IPS-15b (cell line): ENCODE data around the gene MED20.
A peak's percentile ranks its signal among the peaks of the same experiment; 100 is the strongest.

Experiments used
- H3K27me3 ChIP-seq: one replicate; pipeline ENCODE4 v1.6.1; 2013; ENCODE audit warnings: low read length; ENCODE audit not compliant: control insufficient read depth, insufficient read depth
- H3K36me3 ChIP-seq: one replicate; pipeline ENCODE4 v1.6.1; 2013; ENCODE audit warnings: low read length; ENCODE audit not compliant: control insufficient read depth, insufficient read depth
- H3K4me1 ChIP-seq: one replicate; pipeline ENCODE4 v1.6.1; 2013; ENCODE audit warnings: mild to moderate bottlenecking, low read length; ENCODE audit not compliant: control insufficient read depth, insufficient read depth
- H3K4me3 ChIP-seq: one replicate; pipeline ENCODE4 v1.5.1; 2013; ENCODE audit warnings: low read depth, low read length
- H3K9ac ChIP-seq: one replicate; pipeline ENCODE4 v1.6.1; 2013; ENCODE audit warnings: low read depth, mild to moderate bottlenecking, low read length
- H3K9me3 ChIP-seq: one replicate; pipeline ENCODE4 v1.6.1; 2013; ENCODE audit warnings: mild to moderate bottlenecking, low read length; ENCODE audit not compliant: control insufficient read depth, insufficient read depth

Gene MED20

GRCh38 chr6:41895300-41896233 is 25.4 kb downstream of the MED20 start, which contains the start of gene USP49:
TSS of gene USP49 (minus strand) at chr6:41895375. CDS start at chr6:41806983, 88,392 bp downstream.
- no peaks in the 10 kb centered on the region for H3K9me3 ChIP-seq
- H3K4me3 ChIP-seq: peak within 1 kb of the TSS; percentile 97
- H3K4me1 ChIP-seq: peaks cover 12% of the 10 kb centered on the region
- H3K9ac ChIP-seq: peak within 1 kb of the TSS; percentile 93
- no peaks in the 10 kb centered on the region for H3K27me3 ChIP-seq
- no peaks in the 10 kb centered on the region for H3K36me3 ChIP-seq

DNA sequence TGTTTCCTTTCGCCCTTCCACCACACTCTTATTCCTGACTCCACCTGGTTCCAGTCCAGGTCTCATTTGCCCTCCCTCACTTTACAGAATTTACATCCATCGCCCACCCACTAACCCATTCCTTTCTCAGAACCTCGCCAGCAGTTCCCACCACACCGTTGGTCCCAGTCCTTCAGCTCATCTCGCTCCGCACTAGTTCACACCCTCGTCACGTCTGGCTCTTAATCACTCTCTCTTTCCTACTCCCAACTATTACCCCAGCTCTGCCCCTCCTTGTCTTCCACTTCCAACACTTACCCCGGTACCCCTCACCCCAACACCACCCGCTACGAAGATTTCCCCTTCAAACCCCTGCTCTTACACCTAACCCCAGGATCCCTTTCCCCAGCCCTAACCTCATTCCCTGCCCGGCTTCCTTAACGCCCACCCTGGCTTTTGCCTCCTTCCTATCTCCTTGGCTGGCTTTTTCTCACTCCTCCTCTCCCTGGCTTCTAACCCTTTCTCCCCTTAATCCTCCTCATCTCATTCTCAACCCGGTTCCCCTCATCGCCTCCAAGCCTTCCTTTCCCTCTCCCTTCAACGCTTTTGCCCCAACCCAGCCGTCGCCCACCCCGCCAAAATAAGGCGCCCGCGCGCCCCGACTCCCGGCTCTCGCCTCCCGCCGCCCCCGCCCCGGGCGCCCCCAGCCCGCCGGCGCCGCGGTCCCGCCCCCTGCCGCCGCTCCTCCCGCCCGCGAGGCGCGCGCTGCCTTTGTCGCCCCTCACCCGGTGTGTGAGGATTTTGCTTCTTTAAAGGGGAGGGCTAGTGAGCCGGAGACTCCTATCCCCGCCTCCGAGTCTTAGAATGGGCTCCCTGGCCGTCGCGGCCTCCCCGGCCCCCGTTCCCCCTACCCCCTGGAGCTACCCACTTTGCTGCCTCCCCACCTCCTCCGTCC is 26.3 kb downstream of the MED20 start:
- H3K36me3 ChIP-seq: no peaks in the 10 kb centered on the region
- peaks cover 12% of the 10 kb centered on the region for H3K4me1 ChIP-seq
- no peaks in the 10 kb centered on the region for H3K9me3 ChIP-seq
- peak overlapping the region; percentile 97 for H3K4me3 ChIP-seq
- H3K9ac ChIP-seq: peak overlapping the region; percentile 93
- H3K27me3 ChIP-seq: no peaks in the 10 kb centered on the region

- peak overlapping the region; percentile 97 for H3K4me3 ChIP-seq
- H3K4me1 ChIP-seq: peaks cover 12% of the 10 kb centered on the region
- H3K36me3 ChIP-seq: no peaks in the 10 kb centered on the region
- H3K27me3 ChIP-seq: no peaks in the 10 kb centered on the region
- H3K9ac ChIP-seq: no peak overlapping the region
- no peaks in the 10 kb centered on the region for H3K9me3 ChIP-seq
Measured at GRCh38 chr6:41892921-41893564, 27.9 kb downstream of the MED20 start.

DNA sequence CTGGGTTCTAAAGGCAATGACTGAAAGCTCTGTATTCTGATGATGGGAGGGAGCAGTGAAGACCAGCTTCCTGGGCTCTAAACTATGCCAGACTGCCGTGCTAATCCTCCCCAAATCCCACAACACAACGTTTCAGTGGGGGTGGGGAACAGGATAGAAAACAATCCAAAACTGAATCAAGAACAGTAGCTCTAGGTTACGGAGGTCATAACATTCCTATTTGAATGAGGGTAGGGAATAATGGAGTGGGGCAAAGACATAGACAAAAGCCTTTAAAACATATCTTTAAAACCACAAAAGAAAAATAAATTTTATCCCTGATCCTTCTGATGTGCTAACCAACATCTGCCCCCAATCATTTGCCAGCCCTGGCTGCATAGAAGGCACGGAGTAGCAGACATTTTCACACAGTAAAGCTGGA is 33.6 kb downstream of the MED20 start:
- Histone ChIP-seq H3K9ac (no peak overlapping the region), H3K36me3 (no peaks in the 10 kb centered on the region), H3K9me3 (no peaks in the 10 kb centered on the region), H3K27me3 (no peaks in the 10 kb centered on the region), H3K4me1 (peaks cover 6% of the 10 kb centered on the region), H3K4me3 (no peak overlapping the region)

DNA sequence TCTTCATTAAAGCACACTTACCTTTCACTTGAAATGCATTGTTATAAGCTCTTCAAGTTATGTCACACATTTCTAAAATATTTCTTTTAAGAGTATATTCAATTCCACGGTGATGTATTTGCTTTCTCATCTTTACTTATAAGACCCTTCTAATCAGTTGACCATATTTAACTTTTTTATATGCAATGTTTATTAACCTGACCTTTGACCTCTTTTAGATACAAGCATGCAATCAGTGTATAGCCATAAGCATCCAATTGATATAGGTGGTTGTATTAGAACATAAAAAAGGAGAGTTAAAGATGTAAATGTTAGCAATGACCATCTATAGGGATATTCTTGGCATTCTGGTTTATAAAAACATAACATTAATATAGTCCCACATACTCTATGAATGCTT is 35.0 kb downstream of the MED20 start:
- Histone ChIP-seq H3K4me3 (no peak overlapping the region), H3K36me3 (no peaks in the 10 kb centered on the region), H3K4me1 (peaks cover 6% of the 10 kb centered on the region), H3K27me3 (no peaks in the 10 kb centered on the region), H3K9me3 (no peaks in the 10 kb centered on the region), H3K9ac (no peak overlapping the region)

GRCh38 chr6:41884957-41885356 is 36.0 kb downstream of the MED20 start:
- Histone ChIP-seq H3K4me1 (peaks cover 6% of the 10 kb centered on the region), H3K36me3 (no peaks in the 10 kb centered on the region), H3K9me3 (no peaks in the 10 kb centered on the region), H3K27me3 (no peaks in the 10 kb centered on the region), H3K9ac (no peak overlapping the region), H3K4me3 (no peak overlapping the region)

DNA sequence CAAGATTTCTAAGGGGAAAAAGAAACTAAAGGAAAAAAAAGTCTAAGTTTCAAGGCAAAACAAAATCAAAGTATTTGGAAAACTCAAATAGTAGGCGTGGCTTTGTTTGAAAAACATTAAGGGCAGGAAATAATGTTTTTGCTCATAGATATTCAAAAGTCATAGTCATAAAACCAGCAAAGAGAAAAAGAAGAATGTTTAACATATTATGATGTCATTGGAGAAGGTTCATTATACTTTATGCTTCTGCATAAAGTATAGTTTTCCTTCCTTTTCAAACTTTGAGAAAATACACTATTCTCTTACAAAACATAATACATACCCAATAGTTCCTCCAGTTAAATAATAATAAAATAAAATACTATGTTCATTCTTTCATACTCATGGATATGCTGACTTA is 39.4 kb downstream of the MED20 start:
- H3K27me3 ChIP-seq: no peaks in the 10 kb centered on the region
- no peaks in the 10 kb centered on the region for H3K9me3 ChIP-seq
- H3K36me3 ChIP-seq: no peaks in the 10 kb centered on the region
- H3K9ac ChIP-seq: no peak overlapping the region
- H3K4me1 ChIP-seq: no peaks in the 10 kb centered on the region
- H3K4me3 ChIP-seq: no peak overlapping the region

DNA sequence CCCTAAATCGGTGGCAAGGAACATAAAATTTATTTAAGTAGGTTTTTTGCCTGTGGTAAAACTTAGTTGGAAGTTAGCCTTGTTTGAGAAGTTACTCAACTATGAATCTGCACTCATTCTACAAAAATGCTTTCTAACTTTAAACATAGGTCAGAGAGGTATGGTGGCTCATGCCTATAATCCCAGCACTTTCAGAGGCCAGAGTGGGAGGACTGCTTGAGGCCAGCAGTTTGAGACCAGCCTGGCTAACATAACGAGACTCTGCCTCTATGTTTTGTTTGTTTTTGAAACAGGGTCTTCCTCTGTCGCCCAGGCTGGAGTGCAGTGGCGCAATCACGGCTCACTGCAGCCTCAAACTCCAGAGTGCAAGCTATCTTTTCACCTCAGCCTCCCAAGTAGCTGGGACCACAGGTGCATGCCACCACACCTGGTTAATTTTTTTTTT is 42.0 kb downstream of the MED20 start:
- H3K36me3 ChIP-seq: no peaks in the 10 kb centered on the region
- H3K4me1 ChIP-seq: no peaks in the 10 kb centered on the region
- no peak overlapping the region for H3K4me3 ChIP-seq
- no peak overlapping the region for H3K9ac ChIP-seq
- no peaks in the 10 kb centered on the region for H3K27me3 ChIP-seq
- H3K9me3 ChIP-seq: no peaks in the 10 kb centered on the region

- H3K27me3 ChIP-seq: no peaks in the 10 kb centered on the region
- no peaks in the 10 kb centered on the region for H3K36me3 ChIP-seq
- no peak overlapping the region for H3K4me3 ChIP-seq
- no peaks in the 10 kb centered on the region for H3K4me1 ChIP-seq
- no peak overlapping the region for H3K9ac ChIP-seq
- H3K9me3 ChIP-seq: no peaks in the 10 kb centered on the region
Measured at GRCh38 chr6:41878246-41878645, 42.7 kb downstream of the MED20 start.

DNA sequence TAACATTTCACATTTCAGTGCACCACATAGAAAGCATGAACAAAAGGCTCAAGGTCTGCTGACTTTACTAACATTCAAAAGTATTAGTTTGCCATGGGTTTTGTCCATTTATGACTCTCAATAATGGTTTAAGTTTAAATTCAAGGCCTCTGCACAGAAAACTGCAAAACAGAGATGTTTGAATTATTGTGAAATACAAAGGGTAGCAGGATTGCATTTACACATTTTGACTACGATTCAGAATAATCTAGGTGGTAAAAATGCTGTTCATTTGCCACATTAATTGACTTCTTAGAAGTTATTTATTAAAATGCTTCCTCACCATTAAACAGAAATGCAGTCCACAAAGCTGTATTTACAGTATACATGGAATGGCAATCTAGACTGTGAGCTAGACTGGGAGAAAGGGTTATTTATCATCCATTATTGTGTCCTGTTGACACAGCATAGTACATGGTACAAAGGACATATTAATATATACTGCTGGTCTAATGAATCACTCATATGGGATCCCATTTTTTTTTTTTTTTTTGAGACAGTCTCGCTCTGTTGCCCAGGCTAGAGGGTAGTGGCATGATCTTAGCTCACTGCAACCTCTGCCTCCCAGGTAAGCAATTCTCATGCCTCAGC is 43.8 kb downstream of the MED20 start:
- H3K4me3 ChIP-seq: no peak overlapping the region
- H3K9ac ChIP-seq: no peak overlapping the region
- H3K4me1 ChIP-seq: no peaks in the 10 kb centered on the region
- no peaks in the 10 kb centered on the region for H3K27me3 ChIP-seq
- no peaks in the 10 kb centered on the region for H3K9me3 ChIP-seq
- H3K36me3 ChIP-seq: no peaks in the 10 kb centered on the region

DNA sequence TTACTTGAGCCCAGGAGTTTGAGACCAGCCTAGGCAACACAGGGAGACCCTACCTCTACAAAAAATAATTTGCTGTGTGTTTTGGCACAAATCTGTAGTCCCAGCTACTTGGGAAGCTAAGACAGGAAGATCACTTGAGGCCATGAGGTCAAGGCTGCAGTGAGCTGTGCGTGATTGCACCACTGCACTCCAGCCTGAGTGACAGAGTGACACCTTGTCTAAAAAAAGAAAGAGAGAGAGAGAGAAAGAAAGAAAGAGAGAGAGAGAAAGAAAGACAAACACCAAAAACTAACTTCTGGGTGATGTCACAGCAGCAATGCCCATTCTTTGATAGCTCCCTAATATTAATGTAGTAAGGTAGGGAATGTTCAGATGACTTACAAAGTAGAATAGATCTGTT is 46.2 kb downstream of the MED20 start:
- Histone ChIP-seq H3K4me1 (no peaks in the 10 kb centered on the region), H3K9ac (no peak overlapping the region), H3K9me3 (no peaks in the 10 kb centered on the region), H3K36me3 (no peaks in the 10 kb centered on the region), H3K4me3 (no peak overlapping the region), H3K27me3 (no peaks in the 10 kb centered on the region)
